ENCODE data around the gene CERCAM.

Gene CERCAM

DNA sequence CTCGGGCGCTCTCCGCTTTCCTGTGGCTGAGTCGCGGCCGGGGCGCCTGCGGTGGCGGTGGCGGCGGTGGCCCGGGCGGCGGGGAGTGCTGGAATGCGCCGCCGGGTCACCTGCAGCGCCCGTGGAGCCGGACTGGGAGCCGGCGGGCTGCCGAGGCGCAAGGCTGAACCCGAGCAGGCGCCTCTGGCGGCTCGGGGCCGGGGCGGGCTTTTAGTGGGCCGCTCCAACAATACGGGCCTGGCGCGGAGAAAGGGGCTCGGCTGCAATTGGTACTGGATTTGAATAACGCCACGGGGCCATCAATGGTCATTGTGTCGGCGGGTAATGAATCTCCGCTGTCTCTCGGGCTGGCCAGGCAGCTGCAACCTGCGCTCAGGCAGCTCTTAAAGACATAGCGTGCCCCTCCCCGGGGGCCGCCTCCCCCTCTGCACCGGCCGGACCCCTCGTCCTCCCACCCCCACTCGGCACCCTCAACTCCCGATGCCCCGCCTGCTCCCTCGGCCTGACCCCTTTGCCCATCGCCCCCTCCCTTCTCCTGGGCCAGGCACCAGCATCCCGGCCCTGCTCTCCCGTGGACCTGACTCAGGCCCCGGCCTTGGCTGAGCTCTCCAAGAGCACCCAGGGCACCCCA, 27.4 kb upstream of the CERCAM start:
- TF ChIP-seq, protein P1, sequence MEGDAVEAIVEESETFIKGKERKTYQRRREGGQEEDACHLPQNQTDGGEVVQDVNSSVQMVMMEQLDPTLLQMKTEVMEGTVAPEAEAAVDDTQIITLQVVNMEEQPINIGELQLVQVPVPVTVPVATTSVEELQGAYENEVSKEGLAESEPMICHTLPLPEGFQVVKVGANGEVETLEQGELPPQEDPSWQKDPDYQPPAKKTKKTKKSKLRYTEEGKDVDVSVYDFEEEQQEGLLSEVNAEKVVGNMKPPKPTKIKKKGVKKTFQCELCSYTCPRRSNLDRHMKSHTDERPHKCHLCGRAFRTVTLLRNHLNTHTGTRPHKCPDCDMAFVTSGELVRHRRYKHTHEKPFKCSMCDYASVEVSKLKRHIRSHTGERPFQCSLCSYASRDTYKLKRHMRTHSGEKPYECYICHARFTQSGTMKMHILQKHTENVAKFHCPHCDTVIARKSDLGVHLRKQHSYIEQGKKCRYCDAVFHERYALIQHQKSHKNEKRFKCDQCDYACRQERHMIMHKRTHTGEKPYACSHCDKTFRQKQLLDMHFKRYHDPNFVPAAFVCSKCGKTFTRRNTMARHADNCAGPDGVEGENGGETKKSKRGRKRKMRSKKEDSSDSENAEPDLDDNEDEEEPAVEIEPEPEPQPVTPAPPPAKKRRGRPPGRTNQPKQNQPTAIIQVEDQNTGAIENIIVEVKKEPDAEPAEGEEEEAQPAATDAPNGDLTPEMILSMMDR (IDR thresholded peaks at IDR 0.05; ENCODE audit: low read depth, low read length) = no peak
- DNase-seq (ENCODE audit: low read depth, low spot score) = no peak
- H3K4me3 ChIP-seq (ENCODE audit: low read depth, low read length) = no peak overlapping the region
- in situ Hi-C loops (cut with HindIII; ENCODE audit: low sequenced_read_pairs) = no loop called here

DNA sequence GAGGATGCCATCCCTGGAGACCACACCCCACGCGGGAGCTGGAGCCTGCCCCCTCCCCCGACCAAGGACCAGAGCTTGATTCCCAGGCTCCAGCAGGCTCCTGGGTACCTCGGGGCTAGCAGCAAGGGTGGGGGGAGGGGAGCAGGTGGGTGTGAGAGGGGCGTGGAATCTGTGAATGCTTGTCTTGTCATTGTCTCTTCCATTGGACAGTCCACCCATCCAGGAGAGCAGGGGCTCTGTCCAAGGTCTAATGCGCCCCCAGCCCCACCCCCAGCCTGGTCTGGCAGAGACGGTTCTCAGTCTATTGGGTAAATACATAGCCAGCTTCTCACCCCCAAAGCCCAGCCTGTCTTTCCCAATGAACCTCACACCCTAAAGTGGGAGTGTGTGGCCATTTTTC, 26.7 kb upstream of the CERCAM start:
- TF ChIP-seq, protein P1 (IDR thresholded peaks at IDR 0.05; ENCODE audit: low read depth, low read length) = no peak
- in situ Hi-C loops (cut with HindIII; ENCODE audit: low sequenced_read_pairs) = no loop called here
- no peak for DNase-seq (ENCODE audit: low read depth, low spot score)

DNA sequence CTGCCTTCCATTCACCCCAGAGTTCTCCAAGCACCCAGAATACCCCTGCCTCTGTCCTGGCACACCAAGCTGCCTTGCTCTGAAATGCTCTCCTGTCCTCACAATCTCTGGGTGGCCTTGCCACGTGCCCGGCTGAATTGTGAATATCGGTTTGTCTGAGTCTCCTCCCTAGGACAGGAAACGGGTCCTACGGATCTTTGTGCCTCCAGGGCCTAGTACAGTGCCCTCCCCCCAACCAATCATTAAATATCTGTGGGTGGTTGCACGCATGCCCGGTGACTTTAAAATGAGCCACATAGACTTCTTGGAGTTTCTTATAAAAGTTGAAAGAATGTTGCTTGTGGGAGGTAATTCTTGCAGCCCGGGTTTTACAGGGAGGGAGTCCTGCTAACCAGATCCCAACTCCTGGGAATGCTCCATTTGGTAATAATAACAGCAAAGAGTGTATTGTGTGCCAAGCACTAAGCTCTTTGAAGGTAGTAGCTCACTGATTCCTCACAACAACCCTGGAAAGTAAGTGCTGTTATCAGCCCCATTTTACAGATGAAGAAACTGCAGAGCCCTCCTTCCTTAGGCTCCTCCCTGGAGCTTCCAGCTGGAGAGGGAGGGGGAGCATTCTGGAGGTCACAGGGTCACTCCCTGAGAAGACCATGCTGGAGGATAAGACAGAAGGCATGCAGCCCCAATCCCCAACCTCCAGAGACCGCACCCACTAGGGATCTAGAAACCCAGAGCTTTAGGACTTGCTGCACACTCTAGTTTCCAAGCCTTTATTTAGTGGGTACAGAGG, 26.1 kb upstream of the CERCAM start:
- TF ChIP-seq, protein P1 (IDR thresholded peaks at IDR 0.05; ENCODE audit: low read depth, low read length) = no peak
- no peak for DNase-seq (ENCODE audit: low read depth, low spot score)
- in situ Hi-C loops (cut with HindIII; ENCODE audit: low sequenced_read_pairs) = no loop called here
- H3K4me3 ChIP-seq (ENCODE audit: low read depth, low read length) = no peak overlapping the region

More for the DNA sequence above, 26.7 kb upstream of the CERCAM start:
- H3K4me3 ChIP-seq (ENCODE audit: low read depth, low read length) = no peak overlapping the region

DNA sequence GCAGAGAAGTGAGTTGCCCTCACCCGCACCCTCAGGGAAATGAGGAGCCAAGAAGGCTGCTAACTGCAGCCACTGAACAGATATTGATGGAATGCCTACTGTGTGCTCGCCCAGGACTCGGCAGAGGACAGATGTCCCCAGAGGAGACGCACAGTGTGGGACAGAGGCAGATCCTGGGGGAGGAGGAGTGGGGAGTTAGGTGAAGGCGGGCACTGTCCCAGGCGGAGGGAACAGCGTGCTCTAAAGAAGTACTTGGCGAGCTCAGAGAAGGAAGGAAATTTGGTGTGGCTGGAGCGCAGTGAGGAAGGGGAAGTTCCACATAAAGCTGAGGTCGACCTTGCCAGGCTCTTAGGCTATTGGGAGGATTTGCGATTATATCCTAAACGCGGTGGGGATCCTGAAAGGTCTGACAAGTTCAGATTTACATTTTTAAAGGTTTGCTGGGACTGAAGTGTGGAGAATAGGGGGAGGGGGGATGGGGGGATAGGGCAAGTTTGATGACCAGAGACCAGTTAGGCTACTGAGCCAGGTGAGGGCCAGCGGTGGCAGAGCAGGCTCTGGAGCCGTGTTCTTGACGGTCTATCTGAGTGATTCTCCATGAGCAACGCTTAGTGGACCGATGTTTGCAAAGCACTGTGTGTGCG, 23.6 kb upstream of the CERCAM start:
- H3K4me3 ChIP-seq (ENCODE audit: low read depth, low read length) = no peak overlapping the region
- TF ChIP-seq, protein P1 (IDR thresholded peaks at IDR 0.05; ENCODE audit: low read depth, low read length) = no peak
- in situ Hi-C loops (cut with HindIII; ENCODE audit: low sequenced_read_pairs) = no loop called here
- DNase-seq (ENCODE audit: low read depth, low spot score) = no peak

DNA sequence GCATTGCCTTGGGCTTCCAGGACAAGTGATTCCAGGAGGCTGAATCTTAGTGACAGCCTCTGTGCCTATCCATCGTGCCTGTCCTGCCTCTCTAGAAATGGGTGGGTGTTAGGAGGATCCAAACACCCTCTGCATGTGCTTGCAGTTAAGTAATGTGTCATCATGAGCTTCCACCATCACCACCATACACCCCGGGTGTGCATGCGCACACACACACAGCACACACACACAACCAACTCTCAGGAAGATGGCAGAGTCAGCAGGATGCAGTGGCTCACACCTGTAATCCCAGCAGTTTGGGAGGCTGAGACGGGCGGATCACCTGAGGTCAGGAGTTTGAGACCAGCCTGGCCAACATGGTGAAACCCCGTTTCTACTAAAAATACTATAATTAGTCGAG, 22.8 kb upstream of the CERCAM start:
- in situ Hi-C loops (cut with HindIII; ENCODE audit: low sequenced_read_pairs) = no loop called here
- H3K4me3 ChIP-seq (ENCODE audit: low read depth, low read length) = no peak overlapping the region
- DNase-seq (ENCODE audit: low read depth, low spot score) = no peak
- TF ChIP-seq, protein P1 (IDR thresholded peaks at IDR 0.05; ENCODE audit: low read depth, low read length) = no peak

DNA sequence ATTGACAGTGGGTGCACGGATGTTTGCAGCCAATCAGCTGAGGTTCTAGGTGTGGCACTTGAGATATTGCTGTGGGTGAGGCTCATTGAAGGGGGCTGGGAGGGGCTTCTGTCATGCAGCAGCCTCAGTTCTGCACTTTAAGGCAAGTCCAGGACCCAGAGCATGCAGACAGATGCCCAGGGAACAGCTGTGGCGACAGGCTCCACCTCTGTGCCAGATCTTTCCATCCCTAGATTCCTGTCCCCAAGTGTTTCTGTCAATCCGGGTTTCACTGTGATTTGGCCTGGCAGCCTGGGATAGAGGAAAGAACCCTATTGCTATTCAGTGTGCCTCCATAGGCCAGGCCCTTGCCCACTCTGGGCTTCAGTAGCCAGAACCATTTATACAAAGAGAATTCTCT, 20.8 kb upstream of the CERCAM start:
- TF ChIP-seq, protein P1 (IDR thresholded peaks at IDR 0.05; ENCODE audit: low read depth, low read length) = no peak
- no peak overlapping the region for H3K4me3 ChIP-seq (ENCODE audit: low read depth, low read length)
- DNase-seq (ENCODE audit: low read depth, low spot score) = no peak
- in situ Hi-C loops (cut with HindIII; ENCODE audit: low sequenced_read_pairs) = no loop called here
